CD14-positive monocyte (primary cell): ENCODE measurements around the gene KIF18A. TPM values are rescaled to one million over a fixed set of nuclear protein-coding genes. Genes with fewer than 3 reads are reported as not detected.
"Not testable (repeated sequence)": the region's sequence is repeated elsewhere in the genome, so short reads cannot be mapped to it uniquely, and the experiment has no call there.

Source experiments
- DNase-seq, 3 donors: peaks; one replicate each; pipeline ENCODE4 v3.0.0-alpha.2; 2011 to 2022
- H2AFZ ChIP-seq: 2 replicates; pipeline ENCODE4 v1.6.0; 2012; ENCODE audit warnings: mild to moderate bottlenecking, low read depth, low read length, inconsistent platforms; ENCODE audit not compliant: insufficient read depth, poor library complexity, severe bottlenecking
- H3K27ac ChIP-seq, 2 donors: 1 replicate in 1 of 2; 2 replicates in 1 of 2; pipeline ENCODE4 v1.5.1; 2012 to 2013; ENCODE audit warnings: low read length in 2 of 2, control low read depth in 1 of 2, inconsistent platforms in 1 of 2, low read depth in 1 of 2, mild to moderate bottlenecking in 1 of 2
- H3K27me3 ChIP-seq, 2 donors: one replicate each; pipeline versions ENCODE4 v1.6.0 to v1.6.1; 2011 to 2013; ENCODE audit warnings: low read length in 2 of 2; ENCODE audit not compliant: control insufficient read depth in 2 of 2, insufficient read depth in 2 of 2
- H3K36me3 ChIP-seq, 2 donors: replicated peaks in 1 of 2; 1 replicate in 1 of 2; 2 replicates in 1 of 2; pipeline versions ENCODE4 v1.5.1 to v1.6.1; 2012 to 2013; ENCODE audit warnings: low read length in 2 of 2, control low read depth in 1 of 2, inconsistent platforms in 1 of 2, mild to moderate bottlenecking in 1 of 2; ENCODE audit not compliant: insufficient read depth in 2 of 2, control insufficient read depth in 1 of 2
- H3K4me1 ChIP-seq, 2 donors: 1 replicate in 1 of 2; 2 replicates in 1 of 2; pipeline versions ENCODE4 v1.5.1 to v1.6.1; 2012 to 2013; ENCODE audit warnings: low read length in 2 of 2, control low read depth in 1 of 2, inconsistent platforms in 1 of 2, mild to moderate bottlenecking in 1 of 2, moderate library complexity in 1 of 2; ENCODE audit not compliant: insufficient read depth in 2 of 2, control insufficient read depth in 1 of 2
- H3K4me2 ChIP-seq: replicated peaks from 2 replicates; pipeline ENCODE3; 2012; ENCODE audit warnings: low read length, moderate library complexity, mild to moderate bottlenecking; ENCODE audit not compliant: poor library complexity, severe bottlenecking; ENCODE audit errors: extremely low read depth
- H3K4me3 ChIP-seq, 3 experiments: fragments of 200-600 bp in 1 of 3; sonication (generic) in 1 of 3; replicated peaks in 1 of 3; 1 replicate in 2 of 3; 2 replicates in 1 of 3; pipeline ENCODE4 v1.5.1; 2011 to 2013; ENCODE audit warnings: low read length in 3 of 3, mild to moderate bottlenecking in 3 of 3, control low read depth in 2 of 3, low read depth in 2 of 3, inconsistent platforms in 1 of 3, moderate library complexity in 1 of 3
- H3K79me2 ChIP-seq: 2 replicates; pipeline ENCODE4 v1.6.0; 2012; ENCODE audit warnings: mild to moderate bottlenecking, control low read depth, inconsistent platforms, low read length, moderate library complexity; ENCODE audit not compliant: insufficient read depth
- H3K9ac ChIP-seq: 2 replicates; pipeline ENCODE4 v1.6.0; 2017; ENCODE audit warnings: low read length, mild to moderate bottlenecking; ENCODE audit not compliant: insufficient read depth, poor library complexity, severe bottlenecking
- H3K9me3 ChIP-seq, 2 donors: replicated peaks in 1 of 2; 1 replicate in 1 of 2; 2 replicates in 1 of 2; pipeline versions ENCODE4 v1.5.1 to v1.6.1; 2012 to 2013; ENCODE audit warnings: low read length in 2 of 2, control low read depth in 1 of 2; ENCODE audit not compliant: control insufficient read depth in 1 of 2, insufficient read depth in 1 of 2
- H4K20me1 ChIP-seq: 2 replicates; pipeline ENCODE4 v1.6.0; 2012; ENCODE audit warnings: mild to moderate bottlenecking, low read length, control low read depth, moderate library complexity; ENCODE audit not compliant: insufficient read depth
- H3K27ac Mint-ChIP-seq, 7 donors: one replicate each; pipeline ENCODE4 v1.8.0; 2020; ENCODE audit warnings: mild to moderate bottlenecking in 7 of 7, mixed read lengths in 7 of 7, moderate library complexity in 6 of 7, inconsistent platforms in 2 of 7
- H3K27me3 Mint-ChIP-seq, 3 donors: one replicate each; pipeline ENCODE4 v1.8.0; 2021 to 2022; ENCODE audit warnings: low read depth in 3 of 3, mild to moderate bottlenecking in 3 of 3, mixed read lengths in 3 of 3, moderate library complexity in 3 of 3, inconsistent platforms in 1 of 3
- H3K36me3 Mint-ChIP-seq, 2 donors: one replicate each; pipeline ENCODE4 v1.8.0; 2020; ENCODE audit warnings: mixed read lengths in 2 of 2, inconsistent platforms in 1 of 2, mild to moderate bottlenecking in 1 of 2
- H3K4me1 Mint-ChIP-seq: one replicate; pipeline ENCODE4 v1.8.0; 2020; ENCODE audit warnings: mild to moderate bottlenecking, mixed read lengths
- H3K4me3 Mint-ChIP-seq, 2 donors: one replicate each; pipeline ENCODE4 v1.8.0; 2020; ENCODE audit warnings: mild to moderate bottlenecking in 2 of 2, mixed read lengths in 2 of 2, moderate library complexity in 1 of 2
- H3K9me3 Mint-ChIP-seq, 7 donors: one replicate each; pipeline ENCODE4 v1.8.0; 2020 to 2022; ENCODE audit warnings: mixed read lengths in 7 of 7, mild to moderate bottlenecking in 6 of 7, moderate library complexity in 6 of 7, inconsistent platforms in 2 of 7
- CTCF ChIP-seq: fragments of 200-600 bp; IDR thresholded peaks from one replicate; pipeline ENCODE4 v1.8.0; 2022; ENCODE audit warnings: antibody characterized with exemption, mild to moderate bottlenecking
- WGBS: methylation state at CpG from one replicate; pipeline ENCODE4 v1.1.5; 2013; ENCODE audit warnings: missing lambda C conversion rate; ENCODE audit not compliant: insufficient coverage; 5-methylcytosine and 5-hydroxymethylcytosine counted together
- intact Hi-C, 2 donors: fragments of 100-400 bp; cut with micrococcal nuclease; formaldehyde crosslinking; loops; one replicate each; pipeline versions ENCODE4 v1.15.0 to v1.15.1; 2023
- polyA plus RNA-seq, 3 donors: library from polyadenylated mRNA; depleted of rRNA in 1 of 3; unstranded in 2 of 3; stranded (reverse) in 1 of 3; fragments of 300-500 nt in 2 of 3; fragments of >200 nt in 1 of 3; fragmentation: Illumina TruSeq in 2 of 3; gene quantifications; 1 replicate in 2 of 3; 2 replicates in 1 of 3; pipeline ENCODE4 v1.2.3, GENCODE V29; 2012 to 2021

KIF18A gene
- polyA plus RNA-seq, 3 donors = 0.13 to 0.73 TPM; not detected in 1

DNA sequence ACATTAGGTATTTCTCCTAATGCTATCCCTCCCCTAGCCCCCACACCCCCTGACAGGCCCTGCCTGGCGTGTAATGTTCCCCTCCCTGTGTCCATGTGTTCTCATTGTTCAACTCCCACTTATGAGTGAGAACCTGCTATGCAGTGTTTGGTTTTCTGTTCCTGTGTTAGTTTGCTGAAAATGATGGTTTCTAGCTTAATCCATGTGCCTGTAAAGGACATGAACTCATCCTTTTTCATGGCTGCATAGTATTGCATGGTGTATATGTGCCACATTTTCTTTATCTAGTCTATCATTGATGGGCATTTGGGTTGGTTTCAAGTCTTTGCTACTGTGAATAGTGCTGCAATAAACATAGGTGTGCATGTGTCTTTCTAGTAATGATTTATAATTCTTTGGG lies 20.8 kb downstream of the KIF18A start:
- H2AFZ ChIP-seq, H3K4me1 ChIP-seq, DNase-seq, H3K9me3 ChIP-seq, H3K4me2 ChIP-seq, H4K20me1 ChIP-seq, H3K4me3 ChIP-seq, H3K79me2 ChIP-seq, H3K27ac Mint-ChIP-seq, H3K27me3 ChIP-seq, H3K27ac ChIP-seq, H3K27me3 Mint-ChIP-seq, intact Hi-C loops, H3K9me3 Mint-ChIP-seq, H3K4me3 Mint-ChIP-seq, H3K4me1 Mint-ChIP-seq, H3K9ac ChIP-seq: not testable (repeated sequence)
- peaks cover 16 to 43% of the 10 kb centered on the region in 2 donors for H3K36me3 Mint-ChIP-seq
- WGBS = no CpG with 5 or more reads among the region's 1 CpG
- peaks cover 13 to 46% of the 10 kb centered on the region in 2 donors for H3K36me3 ChIP-seq

GRCh38 chr11:28086569-28086968 lies 21.4 kb downstream of the KIF18A start:
- no peaks in the 10 kb centered on the region for H3K9me3 Mint-ChIP-seq
- H3K36me3 ChIP-seq = peaks cover 17 to 52% of the 10 kb centered on the region in 2 donors
- no peaks in the 10 kb centered on the region for H3K27me3 Mint-ChIP-seq
- no peak overlapping the region for H3K4me3 ChIP-seq
- no peaks in the 10 kb centered on the region for H3K4me1 Mint-ChIP-seq
- H3K9me3 ChIP-seq = no peaks in the 10 kb centered on the region
- H3K36me3 Mint-ChIP-seq = peaks cover 20 to 43% of the 10 kb centered on the region in 2 donors
- no peaks in the 10 kb centered on the region for H3K79me2 ChIP-seq
- intact Hi-C loops = no loop called here
- no peaks in the 10 kb centered on the region for H4K20me1 ChIP-seq
- H3K27ac Mint-ChIP-seq = no peak overlapping the region
- H3K27me3 ChIP-seq = no peaks in the 10 kb centered on the region
- TF ChIP-seq CTCF = no peak
- no peak for DNase-seq
- H3K27ac ChIP-seq = no peak overlapping the region
- H3K9ac ChIP-seq = no peak overlapping the region
- H3K4me1 ChIP-seq = no peaks in the 10 kb centered on the region
- no peak overlapping the region for H3K4me2 ChIP-seq
- no peak overlapping the region for H2AFZ ChIP-seq
- no CpG with 5 or more reads among the region's 1 CpG for WGBS
- H3K4me3 Mint-ChIP-seq = no peak overlapping the region
